Activated T-cell treated with anti-CD3 and anti-CD28 coated beads, Interleukin-2, amount 50 U/mL, for 4 hours (primary cell): ENCODE measurements around the gene PLEKHA8. TPM values are rescaled to one million over a fixed set of nuclear protein-coding genes. Genes with fewer than 3 reads are reported as not detected.

Source experiments
- ATAC-seq, 2 donors: fragments of 200-7000 bp; cut with Tn5 transposase; one replicate each; pipeline ENCODE4 v1.10.0; 2021
- DNase-seq: peaks from one replicate; pipeline ENCODE4 v3.0.0-alpha.2; 2020
- H3K27me3 Mint-ChIP-seq: one replicate; pipeline ENCODE4 v1.8.0; 2021; ENCODE audit warnings: low read depth, mixed read lengths
- H3K36me3 Mint-ChIP-seq: one replicate; pipeline ENCODE4 v1.8.0; 2022; ENCODE audit warnings: mixed read lengths; ENCODE audit not compliant: insufficient read depth
- H3K4me1 Mint-ChIP-seq: one replicate; pipeline ENCODE4 v1.8.0; 2021; ENCODE audit warnings: low read depth, mixed read lengths
- H3K4me3 Mint-ChIP-seq: one replicate; pipeline ENCODE4 v1.8.0; 2021; ENCODE audit warnings: mild to moderate bottlenecking, moderate library complexity, mixed read lengths
- H3K9me3 Mint-ChIP-seq: one replicate; pipeline ENCODE4 v1.8.0; 2021; ENCODE audit warnings: mixed read lengths
- total RNA-seq, 3 donors: library from RNA; stranded (reverse); gene quantifications; one replicate each; pipeline ENCODE4 v1.2.1, GENCODE V29; 2021

The PLEKHA8 gene
- total RNA-seq, 3 donors from 2014 or later = 5.2 to 6.1 (median 5.4) TPM

GRCh38 chr7:30065746-30066145, 37.5 kb downstream of the PLEKHA8 start:
- no peaks in the 10 kb centered on the region for H3K27me3 Mint-ChIP-seq
- peaks cover 12% of the 10 kb centered on the region for H3K36me3 Mint-ChIP-seq
- peaks cover 4% of the 10 kb centered on the region for H3K4me1 Mint-ChIP-seq
- DNase-seq (no peak), ATAC-seq (no peak)
- no peaks in the 10 kb centered on the region for H3K9me3 Mint-ChIP-seq
- H3K4me3 Mint-ChIP-seq = no peak overlapping the region

GRCh38 chr7:30066687-30067086, 38.5 kb downstream of the PLEKHA8 start:
- Mint-ChIP-seq H3K36me3 (peaks cover 15% of the 10 kb centered on the region), H3K4me1 (peaks cover 2% of the 10 kb centered on the region), H3K9me3 (no peaks in the 10 kb centered on the region), H3K4me3 (no peak overlapping the region), H3K27me3 (no peaks in the 10 kb centered on the region)
- DNase-seq (no peak), ATAC-seq (no peak)

- peaks cover 15% of the 10 kb centered on the region for H3K36me3 Mint-ChIP-seq
- DNase-seq (no peak), ATAC-seq (no peak)
- no peaks in the 10 kb centered on the region for H3K4me1 Mint-ChIP-seq
- H3K9me3 Mint-ChIP-seq = no peaks in the 10 kb centered on the region
- H3K27me3 Mint-ChIP-seq = no peaks in the 10 kb centered on the region
- no peak overlapping the region for H3K4me3 Mint-ChIP-seq
Observed at GRCh38 chr7:30068117-30068516, 39.9 kb downstream of the PLEKHA8 start.

- no peaks in the 10 kb centered on the region for H3K4me1 Mint-ChIP-seq
- DNase-seq (no peak), ATAC-seq (no peak)
- peaks cover 9% of the 10 kb centered on the region for H3K36me3 Mint-ChIP-seq
- H3K9me3 Mint-ChIP-seq = no peaks in the 10 kb centered on the region
- H3K4me3 Mint-ChIP-seq = no peak overlapping the region
- H3K27me3 Mint-ChIP-seq = no peaks in the 10 kb centered on the region
Observed at GRCh38 chr7:30069096-30069867, 41.1 kb downstream of the PLEKHA8 start.

- ATAC-seq (no peak), DNase-seq (no peak)
- H3K9me3 Mint-ChIP-seq = no peaks in the 10 kb centered on the region
- no peaks in the 10 kb centered on the region for H3K4me1 Mint-ChIP-seq
- H3K27me3 Mint-ChIP-seq = no peaks in the 10 kb centered on the region
- H3K36me3 Mint-ChIP-seq = peaks cover 9% of the 10 kb centered on the region
- no peak overlapping the region for H3K4me3 Mint-ChIP-seq
Observed at GRCh38 chr7:30070052-30070451, 41.8 kb downstream of the PLEKHA8 start.

GRCh38 chr7:30072735-30073134, 44.5 kb downstream of the PLEKHA8 start:
- ATAC-seq = no peak
- H3K27me3 Mint-ChIP-seq = no peaks in the 10 kb centered on the region
- no peak for DNase-seq
- no peaks in the 10 kb centered on the region for H3K4me1 Mint-ChIP-seq
- no peaks in the 10 kb centered on the region for H3K9me3 Mint-ChIP-seq
- H3K4me3 Mint-ChIP-seq = no peak overlapping the region
- peaks cover 11% of the 10 kb centered on the region for H3K36me3 Mint-ChIP-seq

GRCh38 chr7:30074422-30075030, 46.3 kb downstream of the PLEKHA8 start:
- Mint-ChIP-seq H3K36me3 (peaks cover 21% of the 10 kb centered on the region), H3K27me3 (no peaks in the 10 kb centered on the region), H3K4me3 (no peak overlapping the region), H3K4me1 (no peaks in the 10 kb centered on the region), H3K9me3 (no peaks in the 10 kb centered on the region)
- ATAC-seq (no peak), DNase-seq (no peak)

- H3K36me3 Mint-ChIP-seq = peaks cover 27% of the 10 kb centered on the region
- DNase-seq = no peak
- no peak overlapping the region for H3K4me3 Mint-ChIP-seq
- H3K27me3 Mint-ChIP-seq = no peaks in the 10 kb centered on the region
- no peak for ATAC-seq
- no peaks in the 10 kb centered on the region for H3K9me3 Mint-ChIP-seq
- H3K4me1 Mint-ChIP-seq = no peaks in the 10 kb centered on the region
Observed at GRCh38 chr7:30076411-30076810, 48.2 kb downstream of the PLEKHA8 start.

- Mint-ChIP-seq H3K36me3 (peaks cover 27% of the 10 kb centered on the region), H3K9me3 (no peaks in the 10 kb centered on the region), H3K27me3 (no peaks in the 10 kb centered on the region), H3K4me3 (no peak overlapping the region), H3K4me1 (no peaks in the 10 kb centered on the region)
- no peak for ATAC-seq
- no peak for DNase-seq
Observed at GRCh38 chr7:30078280-30078679, 50.1 kb downstream of the PLEKHA8 start.

- Mint-ChIP-seq H3K9me3 (no peaks in the 10 kb centered on the region), H3K4me1 (no peaks in the 10 kb centered on the region), H3K4me3 (no peak overlapping the region), H3K27me3 (no peaks in the 10 kb centered on the region), H3K36me3 (peaks cover 27% of the 10 kb centered on the region)
- ATAC-seq = no peak
- DNase-seq = no peak
Observed at GRCh38 chr7:30079880-30080279, 51.7 kb downstream of the PLEKHA8 start.

GRCh38 chr7:30080818-30081217, 52.6 kb downstream of the PLEKHA8 start:
- DNase-seq (no peak), ATAC-seq (no peak)
- Mint-ChIP-seq H3K36me3 (peaks cover 25% of the 10 kb centered on the region), H3K27me3 (no peaks in the 10 kb centered on the region), H3K4me3 (no peak overlapping the region), H3K9me3 (no peaks in the 10 kb centered on the region), H3K4me1 (no peaks in the 10 kb centered on the region)

- H3K4me3 Mint-ChIP-seq = no peak overlapping the region
- DNase-seq = no peak
- H3K9me3 Mint-ChIP-seq = no peaks in the 10 kb centered on the region
- no peaks in the 10 kb centered on the region for H3K27me3 Mint-ChIP-seq
- ATAC-seq = no peak
- H3K4me1 Mint-ChIP-seq = no peaks in the 10 kb centered on the region
- H3K36me3 Mint-ChIP-seq = peaks cover 27% of the 10 kb centered on the region
Observed at GRCh38 chr7:30082686-30083085, 54.5 kb downstream of the PLEKHA8 start.

- DNase-seq (no peak), ATAC-seq (no peak)
- Mint-ChIP-seq H3K4me1 (no peaks in the 10 kb centered on the region), H3K36me3 (peaks cover 24% of the 10 kb centered on the region), H3K9me3 (no peaks in the 10 kb centered on the region), H3K27me3 (no peaks in the 10 kb centered on the region), H3K4me3 (no peak overlapping the region)
Observed at GRCh38 chr7:30083334-30083733, 55.1 kb downstream of the PLEKHA8 start.

- Mint-ChIP-seq H3K4me1 (no peaks in the 10 kb centered on the region), H3K4me3 (no peak overlapping the region), H3K9me3 (no peaks in the 10 kb centered on the region), H3K36me3 (peaks cover 21% of the 10 kb centered on the region), H3K27me3 (no peaks in the 10 kb centered on the region)
- no peak for DNase-seq
- no peak for ATAC-seq
Observed at GRCh38 chr7:30084212-30084611, 56.0 kb downstream of the PLEKHA8 start.

GRCh38 chr7:30086529-30086928, 58.3 kb downstream of the PLEKHA8 start:
- no peak overlapping the region for H3K4me3 Mint-ChIP-seq
- no peaks in the 10 kb centered on the region for H3K4me1 Mint-ChIP-seq
- DNase-seq (no peak), ATAC-seq (no peak)
- H3K36me3 Mint-ChIP-seq = peaks cover 7% of the 10 kb centered on the region
- H3K27me3 Mint-ChIP-seq = no peaks in the 10 kb centered on the region
- H3K9me3 Mint-ChIP-seq = no peaks in the 10 kb centered on the region
